Psoas muscle (tissue), 8 donors: ENCODE measurements around the gene TMEM94. TPM values are rescaled to one million over a fixed set of nuclear protein-coding genes. Genes with fewer than 3 reads are reported as not detected.
"Not testable (repeated sequence)": the region's sequence is repeated elsewhere in the genome, so short reads cannot be mapped to it uniquely, and the experiment has no call there.

Experiments
- ATAC-seq, 4 donors: fragments of 200-7000 bp; cut with Tn5 transposase; one replicate each; pipeline ENCODE4 v1.9.1; 2020; ENCODE audit warnings: moderate library complexity in 3 of 4, mild to moderate bottlenecking in 2 of 4
- DNase-seq, 2 donors: peaks; one replicate each; pipeline ENCODE4 v3.0.0-alpha.2; 2020
- H3K27ac ChIP-seq: fragments of 200-600 bp; one replicate; pipeline ENCODE4 v1.8.0; 2022
- H3K27me3 ChIP-seq, 3 donors: fragments of 200-600 bp in 1 of 3; one replicate each; pipeline versions ENCODE4 v1.6.1 to v1.8.0; 2013 to 2022; ENCODE audit warnings: low read length in 2 of 3, mild to moderate bottlenecking in 2 of 3, moderate library complexity in 1 of 3; ENCODE audit not compliant: insufficient read depth in 3 of 3
- H3K36me3 ChIP-seq, 2 donors: fragments of 200-600 bp in 1 of 2; one replicate each; pipeline versions ENCODE4 v1.6.1 to v1.8.0; 2013 to 2022; ENCODE audit warnings: low read depth in 1 of 2, mild to moderate bottlenecking in 1 of 2, moderate library complexity in 1 of 2; ENCODE audit not compliant: insufficient read depth in 1 of 2
- H3K4me1 ChIP-seq: fragments of 200-600 bp; one replicate; pipeline ENCODE4 v1.8.0; 2022
- H3K4me3 ChIP-seq: fragments of 200-600 bp; one replicate; pipeline ENCODE4 v1.8.0; 2022; ENCODE audit warnings: mild to moderate bottlenecking
- H3K9me3 ChIP-seq: fragments of 200-600 bp; one replicate; pipeline ENCODE4 v1.8.0; 2022
- CTCF ChIP-seq: fragments of 200-600 bp; IDR thresholded peaks from one replicate; pipeline ENCODE4 v1.8.0; 2022; ENCODE audit warnings: antibody characterized with exemption
- WGBS, 3 donors: extraction: QIAGEN DNeasy Blood & Tissue Kit; methylation state at CpG; one replicate each; pipeline versions ENCODE4 v1.1.6 to v1.1.7; 2013; 5-methylcytosine and 5-hydroxymethylcytosine counted together
- intact Hi-C, 2 donors: fragments of 100-400 bp; cut with DNase I; formaldehyde crosslinking; loops; one replicate each; pipeline versions ENCODE4 v1.11.0 to v1.14.2; 2022
- polyA plus RNA-seq, 3 donors: library from polyadenylated mRNA; stranded (reverse); fragments of 200-250 nt; gene quantifications; one replicate each; pipeline ENCODE4 v1.2.3, GENCODE V29; 2013
- total RNA-seq, 4 donors: library from RNA; stranded (reverse); fragmentation: NEBNext Ultra II Directional in 2 of 4; extraction: Animal tissue kit (Norgen Biotek cat#: 25700) in 2 of 4; gene quantifications; one replicate each; pipeline versions ENCODE4 v1.2.1 to v1.2.4, GENCODE V29; 2021 to 2023
- donor health status: healthy with polysubstance abuse.
- donor health status: DM: no; HTN: no; CAD: no; lungs with moderate emphysema.
- donor health status: Bipolar disorder and iron deficiency.
- donor health status: healthy.
- donor health status: DM: yes; HTN: yes; CAD: no.
- donor health status: DM: no; HTN: no; CAD: no.
- donor health status: DM: no; HTN: no; CAD: no.
- donor health status: DM: yes; HTN: yes; CAD: no.

Gene TMEM94
- total and polyA plus RNA-seq, 7 donors = 18.7 to 64.3 (median 47.5) TPM

GRCh38 chr17:75418531-75418930, 37.9 kb upstream of the TMEM94 start:
- Histone ChIP-seq H3K9me3 (no peaks in the 10 kb centered on the region), H3K36me3 (no peaks in the 10 kb centered on the region), H3K27ac (no peak overlapping the region), H3K27me3 (no peaks in the 10 kb centered on the region), H3K4me3 (no peak overlapping the region), H3K4me1 (no peaks in the 10 kb centered on the region)
- DNase-seq = no peak
- intact Hi-C loops = no loop called here
- TF ChIP-seq CTCF = no peak
- no peak for ATAC-seq
- 64 to 72% (median 66%) methylated on average over 5 of the region's 5 CpGs for WGBS, 3 donors

GRCh38 chr17:75428543-75429469, 27.6 kb upstream of the TMEM94 start:
- DNase-seq (no peak), ATAC-seq (peak; percentile 42 to 76 (median 67))
- H3K9me3 ChIP-seq = no peaks in the 10 kb centered on the region
- H3K27ac ChIP-seq = peak overlapping the region; percentile 82
- H3K4me3 ChIP-seq = no peak overlapping the region
- peaks cover 19% of the 10 kb centered on the region for H3K4me1 ChIP-seq
- no peaks in the 10 kb centered on the region for H3K36me3 ChIP-seq
- intact Hi-C loops = loop anchor here (5.0 kb wide), 2 partner anchors 83 to 203 kb away; partner anchors contain the start of gene SMIM5 (in 1 of the 2)
- WGBS, 3 donors = 56 to 70% (median 61%) methylated on average over 17 of the region's 17 CpGs
- no peak for TF ChIP-seq CTCF
- no peaks in the 10 kb centered on the region for H3K27me3 ChIP-seq

- DNase-seq (no peak), ATAC-seq (peak; percentile 48 to 72 (median 50))
- intact Hi-C loops = no loop called here
- 24 to 30% (median 26%) methylated on average over 11 of the region's 11 CpGs for WGBS, 3 donors
- Histone ChIP-seq H3K27ac (peak overlapping the region; percentile 82), H3K27me3 (no peaks in the 10 kb centered on the region), H3K36me3 (no peaks in the 10 kb centered on the region), H3K4me3 (peak overlapping the region; percentile 15), H3K4me1 (peaks cover 19% of the 10 kb centered on the region), H3K9me3 (no peaks in the 10 kb centered on the region)
- TF ChIP-seq CTCF = no peak
Observed at GRCh38 chr17:75430159-75430974, 26.1 kb upstream of the TMEM94 start.

- no peak for TF ChIP-seq CTCF
- intact Hi-C loops = no loop called here
- Histone ChIP-seq H3K9me3 (no peaks in the 10 kb centered on the region), H3K4me3 (no peak overlapping the region), H3K36me3 (no peaks in the 10 kb centered on the region), H3K27me3 (no peaks in the 10 kb centered on the region), H3K4me1 (peaks cover 19% of the 10 kb centered on the region), H3K27ac (no peak overlapping the region)
- 78 to 83% (median 78%) methylated on average over 6 of the region's 6 CpGs for WGBS, 3 donors
- ATAC-seq = no peak
- DNase-seq = no peak
Observed at GRCh38 chr17:75433218-75433783, 23.1 kb upstream of the TMEM94 start.

- H3K36me3 ChIP-seq, intact Hi-C loops, DNase-seq, H3K4me3 ChIP-seq, H3K27ac ChIP-seq, H3K27me3 ChIP-seq, ATAC-seq, H3K9me3 ChIP-seq: not testable (repeated sequence)
- 91 to 97% (median 96%) methylated on average over 6 of the region's 6 CpGs for WGBS, 3 donors
- H3K4me1 ChIP-seq = peaks cover 14% of the 10 kb centered on the region
Observed at GRCh38 chr17:75434433-75434832, 22.0 kb upstream of the TMEM94 start.

GRCh38 chr17:75437404-75437803, 19.0 kb upstream of the TMEM94 start:
- H3K27me3 ChIP-seq, ATAC-seq, H3K9me3 ChIP-seq, H3K36me3 ChIP-seq, H3K27ac ChIP-seq, intact Hi-C loops, H3K4me3 ChIP-seq, DNase-seq, H3K4me1 ChIP-seq: not testable (repeated sequence)
- 90 to 93% (median 92%) methylated on average over 8 of the region's 8 CpGs for WGBS, 3 donors
